HG03139 (cell line): Measurements from ENCODE around the gene HNRNPA1L2.
A peak's percentile ranks its signal among the peaks of the same experiment; 100 is the strongest.
"Not testable (repeated sequence)": the region's sequence is repeated elsewhere in the genome, so short reads cannot be mapped to it uniquely, and the experiment has no call there.

Experiments used
- ATAC-seq: cut with Tn5 transposase; IDR thresholded peaks from one replicate; pipeline ENCODE4 v1.9.1; 2021; ENCODE audit not compliant: unreplicated experiment

Gene HNRNPA1L2

DNA sequence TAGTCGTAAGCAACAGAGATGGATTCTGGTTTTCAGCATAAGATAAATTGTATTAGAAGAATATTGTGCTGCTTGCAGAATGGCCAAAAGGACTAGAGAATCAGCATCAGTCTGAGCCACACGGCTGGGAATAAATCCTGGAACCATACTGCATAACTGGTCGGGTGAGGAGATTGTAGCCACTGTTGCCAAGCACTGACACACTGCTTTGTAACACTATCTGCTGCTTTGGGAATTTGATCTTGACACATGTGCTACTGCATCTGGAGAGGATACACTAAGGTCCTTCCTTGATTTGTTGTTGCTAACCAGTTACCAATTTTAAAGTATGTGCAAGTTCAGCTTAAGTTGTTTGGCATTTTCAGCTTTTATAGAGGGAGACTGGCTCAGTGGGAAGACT is 1.9 kb downstream of the HNRNPA1L2 start:
- no peak for ATAC-seq

DNA sequence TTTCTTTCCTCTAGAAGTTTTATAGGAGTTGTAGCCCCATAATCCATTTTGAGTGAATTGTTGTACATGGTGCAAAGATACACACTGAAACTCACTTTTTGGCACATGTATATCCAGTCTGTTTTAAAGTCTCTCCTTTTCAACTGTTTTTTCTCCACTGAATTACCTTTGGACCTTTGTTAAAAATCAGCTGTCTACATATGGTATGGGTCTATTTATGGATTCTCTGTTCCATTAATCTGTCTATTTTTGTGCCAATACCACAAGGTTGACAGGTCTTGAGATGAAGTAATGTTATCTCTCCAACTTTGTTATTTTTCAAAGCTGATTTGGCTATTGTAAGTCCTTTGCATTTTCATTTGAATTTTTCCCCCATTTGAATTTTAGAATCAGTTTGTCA is 4.7 kb downstream of the HNRNPA1L2 start:
- no peak for ATAC-seq

DNA sequence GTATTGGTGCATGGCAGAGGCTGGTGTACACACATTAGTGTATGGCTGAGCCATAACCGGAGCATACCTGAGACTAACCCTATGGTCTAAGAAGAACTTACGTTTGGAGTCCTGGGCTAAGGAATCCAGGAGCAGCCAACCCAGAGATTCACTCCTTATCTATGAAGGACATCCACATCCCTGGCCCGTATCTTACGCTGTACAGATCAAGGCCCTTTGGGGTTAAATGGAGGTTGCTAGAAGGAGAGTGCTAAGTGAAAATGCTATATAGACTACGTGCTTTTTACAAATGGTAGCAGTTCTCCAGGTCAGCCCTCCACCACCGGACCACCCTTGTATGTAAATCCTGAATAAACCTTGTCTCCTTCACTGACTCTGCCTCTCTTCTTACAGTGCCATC is 8.5 kb downstream of the HNRNPA1L2 start:
- ATAC-seq: no peak

DNA sequence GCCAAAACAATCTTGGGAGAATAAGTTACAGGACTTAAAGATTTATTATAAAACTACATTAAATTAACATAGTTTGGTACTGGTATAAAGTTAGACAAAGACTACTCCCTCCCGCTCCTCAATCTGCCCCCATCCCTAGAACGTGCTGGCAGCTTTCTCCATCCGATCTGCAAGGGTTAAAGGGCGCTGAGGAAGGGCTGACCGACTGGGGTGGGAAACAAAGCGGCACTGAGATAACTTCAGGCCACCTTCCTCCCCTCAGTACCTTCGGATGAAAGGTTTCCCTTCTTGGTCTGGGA is 9.6 kb downstream of the HNRNPA1L2 start:
- peak; percentile 11 for ATAC-seq

DNA sequence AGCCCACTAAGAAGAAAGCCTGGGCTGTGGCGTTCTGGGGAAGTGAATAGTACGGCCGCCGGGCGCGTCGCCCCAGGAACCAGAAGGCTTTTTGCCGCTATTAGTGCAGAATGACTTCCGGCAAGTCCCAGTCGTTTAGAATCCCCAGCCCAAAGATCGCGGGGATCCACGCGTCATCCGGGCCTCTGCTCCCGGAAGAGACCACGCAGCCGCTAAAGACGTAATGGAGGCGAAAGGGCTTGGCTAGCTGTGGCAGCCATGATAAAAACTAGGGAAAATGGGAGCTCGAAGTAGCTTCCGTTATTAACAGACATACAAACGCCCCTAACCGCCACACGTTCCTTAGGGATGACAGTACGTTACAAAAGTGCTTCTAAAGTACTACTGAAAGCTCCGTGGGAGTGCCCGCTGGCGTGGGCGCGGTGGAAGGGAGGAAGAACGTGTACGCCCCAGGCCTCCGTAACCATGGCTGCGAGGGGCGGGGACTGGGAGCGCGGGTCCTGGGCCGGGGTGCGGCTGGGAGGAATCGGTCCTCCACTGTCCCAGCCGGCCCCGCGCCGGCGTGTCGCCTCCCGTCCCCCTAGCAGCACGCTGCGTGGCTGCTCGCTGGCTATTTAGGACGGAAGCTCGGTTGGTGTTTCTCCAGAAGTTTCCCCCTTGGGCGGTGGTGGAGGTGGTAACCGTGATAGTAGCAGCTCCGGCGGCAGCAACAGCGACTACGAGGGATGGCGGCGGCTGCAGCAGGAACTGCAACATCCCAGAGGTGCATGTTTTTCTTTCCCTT is 10.2 kb downstream of the HNRNPA1L2 start, which contains the start of gene SUGT1:
SUGT1 (plus strand) TSS at position 641 of the 784 bp plus-strand sequence; CDS start at position 726, 85 bp downstream.
- ATAC-seq: peak; percentile 94

DNA sequence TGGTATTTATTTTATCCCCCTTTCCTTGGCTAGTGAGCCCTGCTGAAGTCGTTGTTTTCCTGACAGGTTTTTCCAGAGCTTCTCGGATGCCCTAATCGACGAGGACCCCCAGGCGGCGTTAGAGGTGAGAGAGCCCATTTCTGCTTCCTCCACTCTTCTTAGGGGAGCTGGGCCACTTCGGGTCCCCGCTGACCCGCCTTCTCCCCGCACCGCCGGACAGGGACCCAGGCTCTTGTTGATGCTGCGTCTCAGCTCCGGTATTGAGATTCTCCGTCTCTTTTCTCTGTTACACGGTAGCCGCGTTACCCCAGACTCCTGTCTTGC is 10.7 kb downstream of the HNRNPA1L2 start:
- peak; percentile 27 for ATAC-seq

DNA sequence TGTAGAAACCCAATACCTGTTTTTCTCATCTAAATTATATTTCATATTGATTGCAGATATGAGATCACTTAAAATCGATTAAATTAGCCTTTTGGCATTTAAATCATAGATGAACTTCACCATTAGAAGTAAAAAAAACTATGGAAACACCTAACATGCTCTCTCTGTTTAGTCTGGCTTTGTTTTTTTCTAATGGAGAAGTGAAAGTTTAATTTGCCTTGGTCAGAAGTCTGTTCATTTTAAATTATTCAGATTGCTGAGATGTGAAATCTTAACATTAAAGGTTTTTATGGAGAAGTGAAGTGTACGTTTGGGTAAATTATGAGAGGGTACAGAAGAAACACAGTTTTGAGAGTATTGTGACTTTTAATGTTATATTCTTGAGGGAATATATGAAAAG is 17.1 kb downstream of the HNRNPA1L2 start:
- no peak for ATAC-seq

DNA sequence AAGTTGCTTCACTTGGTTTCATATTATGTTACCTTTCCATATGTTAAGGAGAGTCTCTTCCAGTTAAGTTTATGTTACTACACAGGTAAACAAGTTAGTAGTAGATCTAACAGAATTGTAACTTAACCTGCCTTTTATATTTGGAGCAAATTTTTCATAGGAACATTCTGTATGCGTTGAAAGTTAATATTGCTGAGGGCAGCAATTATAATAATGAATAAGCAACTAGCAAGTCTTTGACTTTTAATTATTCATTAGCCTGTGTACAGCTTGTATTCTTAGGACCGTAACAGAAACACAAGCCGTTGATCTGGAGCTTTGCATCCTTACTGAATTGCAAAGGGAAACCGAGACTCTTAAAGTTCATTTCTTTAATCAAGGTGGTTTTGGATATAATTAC is 22.0 kb downstream of the HNRNPA1L2 start:
- no peak for ATAC-seq

DNA sequence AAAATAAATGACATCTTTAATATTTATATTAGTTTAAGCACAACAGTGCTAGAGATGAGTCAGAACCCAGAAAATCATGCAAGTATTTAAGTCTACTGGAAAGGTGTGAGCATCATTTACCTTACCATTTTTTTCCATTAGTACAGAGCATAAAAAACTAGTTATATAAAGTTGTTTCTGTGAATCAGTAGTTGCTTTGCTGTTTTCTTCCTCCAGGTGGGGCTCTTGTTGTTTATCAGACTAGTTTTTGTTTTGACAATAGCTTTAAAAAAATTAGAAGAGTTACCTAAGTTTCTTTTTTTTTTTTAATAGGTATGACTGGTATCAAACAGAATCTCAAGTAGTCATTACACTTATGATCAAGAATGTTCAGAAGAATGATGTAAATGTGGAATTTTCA is 23.1 kb downstream of the HNRNPA1L2 start:
- no peak for ATAC-seq

DNA sequence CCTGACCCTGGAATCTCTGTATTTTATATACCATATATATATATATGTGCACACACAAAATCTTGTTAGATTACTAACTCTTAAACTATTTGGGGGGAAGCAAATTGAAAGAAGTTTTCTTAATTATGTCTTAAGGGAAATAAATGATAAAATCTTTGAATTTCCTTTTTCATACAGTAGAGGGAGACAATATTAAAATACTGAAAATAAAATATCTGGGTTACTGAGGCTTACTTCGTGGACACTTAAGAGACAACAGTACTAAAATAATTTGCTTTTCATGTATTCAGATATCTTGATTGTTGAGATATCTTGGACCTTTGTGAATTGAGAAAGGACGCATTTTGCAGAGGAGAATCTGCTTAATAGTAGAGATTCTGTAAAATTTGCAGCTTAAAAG is 27.4 kb downstream of the HNRNPA1L2 start:
- ATAC-seq: no peak

DNA sequence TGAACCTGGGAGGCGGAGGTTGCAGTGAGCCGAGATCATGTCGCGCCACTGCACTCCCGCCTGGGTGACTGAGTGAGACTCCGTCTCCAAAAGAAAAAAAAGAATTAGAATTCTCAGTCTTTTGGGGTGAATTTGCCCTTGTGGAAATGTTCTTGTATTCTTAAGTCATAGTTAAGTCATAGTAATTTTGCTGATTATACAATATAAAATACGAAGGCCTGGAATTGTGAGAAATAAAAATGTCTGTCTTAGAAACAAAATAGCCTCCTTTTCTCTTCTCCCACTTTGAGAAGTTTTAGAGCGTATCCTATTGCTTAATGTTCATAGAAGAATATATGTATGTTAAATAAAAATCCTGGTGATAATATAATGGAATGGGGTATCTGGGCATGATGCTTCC is 28.5 kb downstream of the HNRNPA1L2 start:
- ATAC-seq: no peak

DNA sequence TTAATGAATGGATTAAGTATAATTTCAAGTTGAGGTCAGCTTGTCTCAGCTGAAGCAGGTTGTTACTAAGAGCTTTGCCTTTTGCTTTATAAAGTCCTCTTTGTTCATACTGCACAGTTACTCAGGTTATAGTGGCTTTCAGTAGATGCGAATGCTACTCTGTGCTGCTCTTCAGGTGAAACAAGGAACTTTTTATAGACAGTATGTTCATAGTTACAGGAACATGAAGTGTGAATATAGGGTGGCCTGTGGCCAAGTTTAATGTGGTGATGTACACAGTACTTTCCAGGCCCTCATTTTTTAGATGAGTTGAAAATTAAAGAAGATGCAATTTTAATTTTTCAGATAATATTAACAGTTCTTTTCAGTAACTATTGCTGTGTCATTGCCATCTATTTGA is 31.2 kb downstream of the HNRNPA1L2 start:
- no peak for ATAC-seq

DNA sequence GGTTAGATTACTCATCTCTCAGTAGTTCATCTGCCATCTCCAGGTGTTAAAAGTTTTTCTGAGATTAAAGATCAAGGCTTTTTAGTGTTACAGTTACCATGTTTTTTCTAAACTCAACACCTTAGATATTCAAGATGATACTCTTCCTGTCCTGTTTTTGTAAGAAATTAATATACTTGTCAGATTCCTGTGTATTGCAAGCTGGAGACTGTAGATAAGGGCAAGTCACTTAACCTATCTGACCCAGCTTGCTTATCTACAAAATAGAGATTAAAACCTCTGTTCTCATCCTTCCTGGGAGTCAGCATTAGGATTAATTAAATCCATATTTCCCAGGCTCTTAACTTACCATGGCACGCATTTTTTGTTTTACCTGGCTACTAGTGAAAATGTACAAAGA is 35.6 kb downstream of the HNRNPA1L2 start:
- ATAC-seq: no peak

DNA sequence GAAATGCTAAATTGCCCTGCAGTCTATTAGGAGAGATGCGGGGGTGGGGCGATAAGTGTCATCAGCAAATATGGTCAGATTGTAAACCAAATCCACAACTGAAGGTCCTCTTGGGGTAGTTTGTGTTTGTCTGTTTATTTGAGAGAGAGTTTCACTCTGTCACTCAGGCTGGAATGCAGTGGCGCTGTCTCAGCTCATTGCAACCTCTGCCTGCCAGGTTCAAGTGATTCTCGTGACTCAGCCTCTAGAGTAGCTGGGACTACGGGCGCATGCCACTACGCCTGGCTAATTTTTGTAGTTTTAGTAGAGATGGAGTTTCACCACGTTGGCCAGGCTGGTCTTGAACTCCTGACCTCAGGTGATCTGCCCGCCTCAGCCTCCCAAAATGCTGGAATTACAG is 43.6 kb downstream of the HNRNPA1L2 start:
- ATAC-seq: not testable (repeated sequence)

DNA sequence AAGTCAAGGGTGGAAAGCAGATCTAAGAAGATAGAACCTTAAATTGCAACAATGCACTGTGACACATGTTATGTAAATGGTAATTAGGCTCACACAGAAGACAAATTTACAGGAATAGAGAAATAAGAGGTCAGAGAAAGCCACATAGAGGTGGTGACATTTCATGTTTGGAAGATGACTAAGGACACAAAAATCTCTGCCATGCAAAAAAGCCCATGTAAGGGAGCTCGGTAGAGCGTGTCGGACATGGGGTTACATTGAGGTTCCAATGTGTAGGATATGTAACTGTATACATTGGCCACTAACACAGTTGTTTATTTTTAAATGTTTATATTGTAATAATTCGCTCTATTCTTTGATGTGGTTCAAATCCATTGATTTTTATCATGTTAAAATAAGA is 44.1 kb downstream of the HNRNPA1L2 start:
- ATAC-seq: no peak
